ENCODE results near the gene CILP2. TPM values are rescaled to one million over a fixed set of nuclear protein-coding genes. Genes with fewer than 3 reads are reported as not detected.
A peak's percentile ranks its signal among the peaks of the same experiment; 100 is the strongest.

CILP2 gene, protein sequence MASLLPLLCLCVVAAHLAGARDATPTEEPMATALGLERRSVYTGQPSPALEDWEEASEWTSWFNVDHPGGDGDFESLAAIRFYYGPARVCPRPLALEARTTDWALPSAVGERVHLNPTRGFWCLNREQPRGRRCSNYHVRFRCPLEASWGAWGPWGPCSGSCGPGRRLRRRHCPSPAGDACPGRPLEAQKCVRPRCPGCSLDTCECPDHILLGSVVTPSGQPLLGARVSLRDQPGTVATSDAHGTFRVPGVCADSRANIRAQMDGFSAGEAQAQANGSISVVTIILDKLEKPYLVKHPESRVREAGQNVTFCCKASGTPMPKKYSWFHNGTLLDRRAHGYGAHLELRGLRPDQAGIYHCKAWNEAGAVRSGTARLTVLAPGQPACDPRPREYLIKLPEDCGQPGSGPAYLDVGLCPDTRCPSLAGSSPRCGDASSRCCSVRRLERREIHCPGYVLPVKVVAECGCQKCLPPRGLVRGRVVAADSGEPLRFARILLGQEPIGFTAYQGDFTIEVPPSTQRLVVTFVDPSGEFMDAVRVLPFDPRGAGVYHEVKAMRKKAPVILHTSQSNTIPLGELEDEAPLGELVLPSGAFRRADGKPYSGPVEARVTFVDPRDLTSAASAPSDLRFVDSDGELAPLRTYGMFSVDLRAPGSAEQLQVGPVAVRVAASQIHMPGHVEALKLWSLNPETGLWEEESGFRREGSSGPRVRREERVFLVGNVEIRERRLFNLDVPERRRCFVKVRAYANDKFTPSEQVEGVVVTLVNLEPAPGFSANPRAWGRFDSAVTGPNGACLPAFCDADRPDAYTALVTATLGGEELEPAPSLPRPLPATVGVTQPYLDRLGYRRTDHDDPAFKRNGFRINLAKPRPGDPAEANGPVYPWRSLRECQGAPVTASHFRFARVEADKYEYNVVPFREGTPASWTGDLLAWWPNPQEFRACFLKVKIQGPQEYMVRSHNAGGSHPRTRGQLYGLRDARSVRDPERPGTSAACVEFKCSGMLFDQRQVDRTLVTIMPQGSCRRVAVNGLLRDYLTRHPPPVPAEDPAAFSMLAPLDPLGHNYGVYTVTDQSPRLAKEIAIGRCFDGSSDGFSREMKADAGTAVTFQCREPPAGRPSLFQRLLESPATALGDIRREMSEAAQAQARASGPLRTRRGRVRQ
- under 1 TPM; 0.12 to 0.15 (median 0.13) TPM for polyA plus RNA-seq (ENCODE audit: insufficient read length in 3 of 3)

GRCh38 chr19:19538061-19538784 is at the start of gene CILP2:
Gene CILP2 (plus strand): TSS chr19:19538265. CDS start chr19:19538350, 85 bp downstream.
- DNase-seq (ENCODE audit: low read depth in 3 of 3, low spot score in 2 of 3): no peak

GRCh38 chr19:19488875-19489690 is 49.0 kb upstream of the CILP2 start:
- DNase-seq (ENCODE audit: low read depth in 3 of 3, low spot score in 2 of 3): peak; percentile 84 to 90 (median 85)

DNA sequence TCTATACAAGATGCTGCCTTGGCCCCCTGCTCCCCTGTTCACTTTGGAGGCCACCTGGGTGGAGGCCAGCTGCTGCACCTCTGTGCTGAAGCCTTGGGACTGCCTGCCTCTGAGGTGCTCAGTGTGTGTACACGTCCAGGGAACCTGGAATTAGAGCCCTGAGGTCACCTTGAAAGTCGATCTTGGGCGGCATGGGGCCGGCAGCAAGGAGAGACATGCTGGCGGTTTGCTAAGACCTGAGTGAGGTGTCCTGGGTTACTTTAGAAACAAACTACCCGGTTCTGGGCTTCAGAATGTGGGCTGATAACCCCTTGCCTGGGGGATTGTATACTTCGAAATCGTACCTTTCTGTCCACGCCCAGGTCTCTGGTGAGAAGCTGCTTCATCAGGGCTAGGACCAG is 48.3 kb upstream of the CILP2 start:
- no peak for DNase-seq (ENCODE audit: low read depth in 3 of 3, low spot score in 2 of 3)

- DNase-seq (ENCODE audit: low read depth in 3 of 3, low spot score in 2 of 3): peak; percentile 80 to 83 (median 81)
Observed at GRCh38 chr19:19490214-19490968, 47.7 kb upstream of the CILP2 start.

GRCh38 chr19:19491321-19492025 is 46.6 kb upstream of the CILP2 start:
- no peak for DNase-seq (ENCODE audit: low read depth in 3 of 3, low spot score in 2 of 3)

DNA sequence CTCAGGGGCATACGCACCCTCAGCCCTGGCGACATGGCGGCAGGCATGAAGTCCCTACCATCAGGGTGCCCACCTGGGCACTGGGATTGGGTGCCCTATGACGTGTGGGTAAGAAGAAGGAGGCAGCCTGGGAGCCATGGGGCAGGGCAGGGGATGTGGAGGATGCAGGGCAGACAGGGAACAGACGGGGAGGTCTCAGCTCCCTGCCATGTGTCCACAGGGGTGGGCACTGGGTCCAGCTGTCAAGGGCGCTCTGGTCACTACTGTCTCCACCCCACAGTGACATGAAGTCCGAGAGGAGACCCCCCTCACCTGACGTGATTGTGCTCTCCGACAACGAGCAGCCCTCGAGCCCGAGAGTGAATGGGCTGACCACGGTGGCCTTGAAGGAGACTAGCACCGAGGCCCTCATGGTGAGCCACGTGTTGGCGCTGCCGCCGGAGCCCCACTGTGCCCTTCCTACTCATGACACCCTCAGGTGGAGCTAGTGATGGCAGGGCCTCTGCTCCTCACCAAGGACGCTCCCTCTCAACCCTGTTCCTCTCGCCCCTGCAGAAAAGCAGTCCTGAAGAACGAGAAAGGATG is 45.9 kb upstream of the CILP2 start:
- no peak for DNase-seq (ENCODE audit: low read depth in 3 of 3, low spot score in 2 of 3)

DNA sequence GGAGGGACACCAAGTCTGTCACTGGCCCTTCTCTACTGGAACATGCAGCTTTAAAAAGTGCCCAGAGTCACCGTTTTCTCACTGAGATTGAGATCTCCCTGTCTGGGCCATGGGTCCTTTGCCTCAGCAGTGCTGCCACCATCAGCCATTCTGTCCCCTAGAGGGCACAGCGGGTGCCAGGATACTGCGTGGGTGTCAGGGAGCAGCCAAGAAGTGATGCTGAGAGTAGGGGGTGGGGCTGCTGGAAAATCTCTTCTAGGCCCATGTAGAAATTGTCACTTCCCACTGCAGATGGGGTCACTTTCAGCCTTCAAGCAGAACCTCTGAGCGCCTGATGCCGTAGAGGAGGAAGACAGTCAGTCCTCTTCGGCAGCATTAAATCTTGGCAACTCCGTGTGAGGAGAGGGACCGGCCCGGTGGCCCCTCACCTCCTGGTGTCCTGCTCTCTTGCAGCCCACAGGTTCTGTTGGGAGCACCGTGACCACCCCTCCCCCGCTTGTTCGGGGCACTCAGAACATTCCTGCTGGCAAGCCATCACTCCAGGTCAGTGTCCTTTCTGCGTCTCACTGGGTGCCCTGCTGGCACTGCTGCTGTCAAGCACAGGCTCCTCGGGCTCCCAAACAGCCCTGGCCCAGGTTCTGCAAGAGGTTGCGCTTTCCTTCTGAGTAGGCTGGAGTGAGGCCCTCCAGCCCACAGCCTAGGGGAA is 44.1 kb upstream of the CILP2 start:
- no peak for DNase-seq (ENCODE audit: low read depth in 3 of 3, low spot score in 2 of 3)

GRCh38 chr19:19495614-19496603 is 42.2 kb upstream of the CILP2 start:
- no peak for DNase-seq (ENCODE audit: low read depth in 3 of 3, low spot score in 2 of 3)

DNA sequence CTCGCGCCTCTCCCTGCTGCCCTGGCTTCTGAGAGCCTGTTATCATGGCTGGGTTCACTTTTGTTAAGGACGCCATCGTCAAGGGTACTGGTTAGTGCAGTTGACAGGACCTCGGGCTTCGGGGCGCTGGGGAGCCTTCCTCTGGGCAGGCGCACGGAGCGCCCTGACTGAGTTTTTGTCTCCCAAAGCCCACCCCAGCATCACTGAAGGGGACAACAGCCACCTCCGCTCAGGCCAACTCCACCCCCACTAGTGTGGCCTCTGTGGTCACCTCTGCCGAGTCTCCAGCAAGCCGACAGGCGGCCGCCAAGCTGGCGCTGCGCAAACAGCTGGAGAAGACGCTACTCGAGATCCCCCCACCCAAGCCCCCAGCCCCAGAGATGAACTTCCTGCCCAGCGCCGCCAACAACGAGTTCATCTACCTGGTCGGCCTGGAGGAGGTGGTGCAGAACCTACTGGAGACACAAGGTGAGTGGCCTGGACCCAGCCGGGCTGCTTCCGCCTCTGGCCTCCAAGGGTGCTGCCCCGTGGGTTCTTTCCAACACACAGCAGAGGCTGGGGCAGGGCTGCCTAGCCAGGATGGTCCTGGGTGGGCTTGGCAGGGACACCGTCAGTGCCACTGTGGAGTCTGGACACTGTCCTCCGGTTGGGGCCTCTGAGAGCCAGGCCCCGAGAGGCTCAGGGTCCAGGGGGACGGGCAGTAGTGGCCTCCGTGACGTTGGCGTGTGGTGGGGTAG is 39.6 kb upstream of the CILP2 start:
- DNase-seq (ENCODE audit: low read depth in 3 of 3, low spot score in 2 of 3): no peak

- DNase-seq (ENCODE audit: low read depth in 3 of 3, low spot score in 2 of 3): no peak
Observed at GRCh38 chr19:19499272-19499995, 38.6 kb upstream of the CILP2 start.

DNA sequence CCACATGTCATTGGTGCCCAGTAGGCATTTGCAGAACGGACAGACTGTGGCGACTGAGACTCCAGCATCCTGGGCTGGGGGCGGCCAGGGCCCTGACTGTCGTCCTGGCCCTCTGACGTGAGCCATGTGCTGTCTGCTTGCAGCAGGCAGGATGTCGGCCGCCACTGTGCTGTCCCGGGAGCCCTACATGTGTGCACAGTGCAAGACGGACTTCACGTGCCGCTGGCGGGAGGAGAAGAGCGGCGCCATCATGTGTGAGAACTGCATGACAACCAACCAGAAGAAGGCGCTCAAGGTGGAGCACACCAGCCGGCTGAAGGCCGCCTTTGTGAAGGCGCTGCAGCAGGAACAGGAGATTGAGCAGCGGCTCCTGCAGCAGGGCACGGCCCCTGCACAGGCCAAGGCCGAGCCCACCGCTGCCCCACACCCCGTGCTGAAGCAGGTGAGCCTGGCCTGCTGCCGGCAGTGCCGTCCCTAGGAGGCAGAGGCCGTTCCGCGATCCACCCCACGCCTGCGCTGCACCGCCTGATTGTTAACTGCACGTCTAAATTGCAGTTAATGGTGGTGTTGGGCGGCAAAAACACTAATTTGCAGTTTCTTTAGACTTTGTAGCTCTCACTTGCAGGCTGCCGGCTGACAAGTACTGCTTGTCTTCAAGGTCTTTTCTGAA is 37.0 kb upstream of the CILP2 start:
- DNase-seq (ENCODE audit: low read depth in 3 of 3, low spot score in 2 of 3): no peak

DNA sequence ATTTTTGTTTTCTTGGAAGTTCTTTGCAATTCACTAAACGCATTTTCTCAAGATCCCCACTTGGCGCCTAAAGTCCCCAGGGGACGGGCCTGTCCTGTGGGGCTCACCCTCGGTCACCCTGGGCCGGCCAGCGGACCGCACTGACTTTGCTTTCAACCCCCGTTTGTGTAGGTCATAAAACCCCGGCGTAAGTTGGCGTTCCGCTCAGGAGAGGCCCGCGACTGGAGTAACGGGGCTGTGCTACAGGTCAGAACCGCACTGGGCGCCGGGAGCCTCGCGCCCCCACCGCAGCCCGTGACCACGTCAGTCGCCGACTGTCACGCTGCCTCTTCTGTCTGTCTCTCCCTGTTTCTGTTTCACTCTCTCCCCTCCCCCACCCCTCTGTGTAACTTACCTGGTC is 36.3 kb upstream of the CILP2 start:
- no peak for DNase-seq (ENCODE audit: low read depth in 3 of 3, low spot score in 2 of 3)

GRCh38 chr19:19502281-19502680 is 35.8 kb upstream of the CILP2 start:
- DNase-seq (ENCODE audit: low read depth in 3 of 3, low spot score in 2 of 3): no peak
